Caco-2 (cell line): ENCODE results near the gene METTL25B. TPM values are rescaled to one million over a fixed set of nuclear protein-coding genes. Genes with fewer than 3 reads are reported as not detected.
A peak's percentile ranks its signal among the peaks of the same experiment; 100 is the strongest.

ENCODE experiments used
- BruUV-seq: library from RNA; stranded (reverse); fragments of 400-500 nt; replicated peaks from 2 replicates; lab custom pipeline; 2021; lab: Mats Ljungman, UMichigan
- CTCF ChIA-PET: fragments of 300-600 bp; sonication (Branson Sonifier 250); formaldehyde crosslinking; loops from one replicate; lab custom pipeline; 2022; ENCODE audit warnings: antibody characterized with exemption; lab: Charles Lee
- POLR2A ChIA-PET: fragments of 300-600 bp; sonication (Branson Sonifier 250); formaldehyde crosslinking; loops from one replicate; lab custom pipeline; 2022; ENCODE audit warnings: antibody characterized with exemption; lab: Charles Lee
- DNase-seq, 2 experiments: peaks; one replicate each; pipeline versions ENCODE4 v3.0.0 to v3.0.0-alpha.2; 2020 to 2022
- H3K27me3 ChIP-seq: replicated peaks from 2 replicates; pipeline ENCODE4 v1.6.0; 2011; ENCODE audit warnings: low read length; ENCODE audit not compliant: control insufficient read depth, insufficient read depth
- H3K36me3 ChIP-seq: 2 replicates; pipeline ENCODE4 v1.5.1; 2011; ENCODE audit warnings: low read length; ENCODE audit not compliant: control insufficient read depth, insufficient read depth
- H3K4me1 ChIP-seq: fragments of 250-450 bp; sonication (Bioruptor Pico); 2 replicates; pipeline ENCODE4 v1.5.1; 2020; ENCODE audit warnings: mild to moderate bottlenecking
- H3K4me3 ChIP-seq: 2 replicates; pipeline ENCODE4 v1.5.1; 2011; ENCODE audit warnings: low read depth, mild to moderate bottlenecking, control low read depth, low read length
- H3K9me3 ChIP-seq: fragments of 250-450 bp; sonication (Bioruptor Pico); 2 replicates; pipeline ENCODE4 v1.5.1; 2020; ENCODE audit warnings: mild to moderate bottlenecking, moderate library complexity
- H3K27ac Mint-ChIP-seq: one replicate; pipeline ENCODE4 v1.8.0; 2022; ENCODE audit warnings: mixed read lengths; ENCODE audit not compliant: unreplicated experiment
- H3K27me3 Mint-ChIP-seq: one replicate; pipeline ENCODE4 v1.8.0; 2022; ENCODE audit warnings: mixed read lengths; ENCODE audit not compliant: insufficient read depth, unreplicated experiment
- H3K36me3 Mint-ChIP-seq: one replicate; pipeline ENCODE4 v1.8.0; 2022; ENCODE audit warnings: mild to moderate bottlenecking, mixed read lengths; ENCODE audit not compliant: insufficient read depth, unreplicated experiment
- H3K4me1 Mint-ChIP-seq: one replicate; pipeline ENCODE4 v1.8.0; 2022; ENCODE audit warnings: low read depth, mixed read lengths; ENCODE audit not compliant: unreplicated experiment
- H3K4me3 Mint-ChIP-seq: one replicate; pipeline ENCODE4 v1.8.0; 2022; ENCODE audit warnings: mild to moderate bottlenecking, moderate library complexity, mixed read lengths; ENCODE audit not compliant: unreplicated experiment
- H3K9me3 Mint-ChIP-seq: one replicate; pipeline ENCODE4 v1.8.0; 2022; ENCODE audit warnings: mixed read lengths; ENCODE audit not compliant: unreplicated experiment
- CTCF ChIP-seq, 2 experiments: fragments of 200-600 bp in 1 of 2; IDR thresholded peaks; 1 replicate in 1 of 2; 2 replicates in 1 of 2; pipeline versions ENCODE4 v1.5.1 to v1.8.0; 2011 to 2022; ENCODE audit warnings: antibody characterized with exemption in 1 of 2, control low read depth in 1 of 2, inconsistent platforms in 1 of 2, low read depth in 1 of 2, low read length in 1 of 2, mild to moderate bottlenecking in 1 of 2, moderate library complexity in 1 of 2; ENCODE audit not compliant: insufficient read depth in 1 of 2, severe bottlenecking in 1 of 2, unreplicated experiment in 1 of 2
- intact Hi-C: fragments of 100-400 bp; cut with micrococcal nuclease; formaldehyde crosslinking; loops from one replicate; pipeline ENCODE4 v1.10.0; 2022; ENCODE audit not compliant: unreplicated experiment
- total RNA-seq: library from RNA; stranded (reverse); gene quantifications from 2 replicates; pipeline ENCODE4 v1.2.3, GENCODE V29; 2022

The METTL25B gene
- total RNA-seq, 1 experiment from 2014 or later = 26.6 TPM

- Mint-ChIP-seq H3K27ac (peak overlapping the region; percentile 100), H3K36me3 (peaks cover 80% of the 10 kb centered on the region), H3K27me3 (no peaks in the 10 kb centered on the region), H3K4me3 (peak overlapping the region; percentile 79), H3K4me1 (peaks cover 43% of the 10 kb centered on the region), H3K9me3 (no peaks in the 10 kb centered on the region)
- no peak for DNase-seq
- Histone ChIP-seq H3K4me1 (peaks cover 45% of the 10 kb centered on the region), H3K9me3 (no peaks in the 10 kb centered on the region), H3K36me3 (peaks cover 15% of the 10 kb centered on the region), H3K4me3 (peak overlapping the region; percentile 39), H3K27me3 (no peaks in the 10 kb centered on the region)
- intact Hi-C loops = loop anchor here (1.0 to 2.0 kb wide), 2 partner anchors 17 to 21 kb away; partner anchors contain the start of genes ISG20L2, METTL25B and PRCC
- no peak for TF ChIP-seq CTCF (IDR thresholded peaks at IDR 0.05; ENCODE audit: insufficient read depth in 1 of 2, low read depth in 1 of 2, low read length in 1 of 2, severe bottlenecking in 1 of 2, unreplicated experiment in 1 of 2)
- ChIA-PET CTCF (interaction anchor here (0.7 to 1.9 kb wide), 2 partner anchors 17 to 20 kb away, joined by 3 to 11 read pairs; partner anchors contain the start of genes ISG20L2 and METTL25B), POLR2A (interaction anchor here (1.6 to 2.8 kb wide), 2 partner anchors 18 to 21 kb away, joined by 13 to 32 read pairs; partner anchors contain the start of genes ISG20L2, METTL25B and PRCC)
- BruUV-seq = no TSS peak
Measured at GRCh38 chr1:156745881-156746280, 17.6 kb downstream of the METTL25B start.

- H3K4me1 Mint-ChIP-seq = peaks cover 40% of the 10 kb centered on the region
- Histone ChIP-seq H3K4me1 (peaks cover 44% of the 10 kb centered on the region), H3K27me3 (no peaks in the 10 kb centered on the region), H3K9me3 (no peaks in the 10 kb centered on the region), H3K36me3 (peaks cover 15% of the 10 kb centered on the region), H3K4me3 (peak overlapping the region; percentile 39)
- TF ChIP-seq CTCF (IDR thresholded peaks at IDR 0.05; ENCODE audit: insufficient read depth in 1 of 2, low read depth in 1 of 2, low read length in 1 of 2, severe bottlenecking in 1 of 2, unreplicated experiment in 1 of 2) = no peak
- intact Hi-C loops = loop anchor here (1.0 to 2.0 kb wide), 2 partner anchors 18 to 21 kb away; partner anchors contain the start of genes ISG20L2, METTL25B and PRCC
- no TSS peak for BruUV-seq
- H3K4me3 Mint-ChIP-seq = peak overlapping the region; percentile 79
- ChIA-PET POLR2A (interaction anchor here (1.6 to 2.8 kb wide), 2 partner anchors 18 to 21 kb away, joined by 13 to 32 read pairs; partner anchors contain the start of genes ISG20L2, METTL25B and PRCC), CTCF (interaction anchor here (1.5 to 1.9 kb wide), 2 partner anchors 18 to 57 kb away, joined by 10 to 11 read pairs; partner anchors contain the start of genes ISG20L2 and METTL25B)
- DNase-seq = no peak
- H3K9me3 Mint-ChIP-seq = no peaks in the 10 kb centered on the region
- H3K27ac Mint-ChIP-seq = peak overlapping the region; percentile 100
- H3K27me3 Mint-ChIP-seq = no peaks in the 10 kb centered on the region
- peaks cover 79% of the 10 kb centered on the region for H3K36me3 Mint-ChIP-seq
Measured at GRCh38 chr1:156746406-156746727, 18.1 kb downstream of the METTL25B start.

GRCh38 chr1:156746728-156747631 is 18.7 kb downstream of the METTL25B start:
- ChIA-PET POLR2A (interaction anchor here (0.6 to 2.8 kb wide), 6 partner anchors 13 to 243 kb away, joined by 3 to 32 read pairs (median 4); partner anchors contain the start of genes ISG20L2, METTL25B and PRCC), CTCF (interaction anchor here (1.5 to 1.9 kb wide), 3 partner anchors 19 to 57 kb away, joined by 10 to 11 read pairs (median 10); partner anchors contain the start of genes ISG20L2 and METTL25B)
- H3K9me3 ChIP-seq = no peaks in the 10 kb centered on the region
- peaks cover 15% of the 10 kb centered on the region for H3K36me3 ChIP-seq
- no peaks in the 10 kb centered on the region for H3K9me3 Mint-ChIP-seq
- peak overlapping the region; percentile 47 for H3K4me3 ChIP-seq
- intact Hi-C loops = loop anchor here (1.0 to 2.0 kb wide), 2 partner anchors 18 to 20 kb away; partner anchors contain the start of genes ISG20L2, METTL25B and PRCC
- H3K4me1 ChIP-seq = peaks cover 38% of the 10 kb centered on the region
- H3K4me3 Mint-ChIP-seq = peak overlapping the region; percentile 79
- no TSS peak for BruUV-seq
- peaks cover 73% of the 10 kb centered on the region for H3K36me3 Mint-ChIP-seq
- DNase-seq = peak; percentile 98
- H3K27me3 Mint-ChIP-seq = no peaks in the 10 kb centered on the region
- H3K4me1 Mint-ChIP-seq = peaks cover 33% of the 10 kb centered on the region
- H3K27ac Mint-ChIP-seq = peak overlapping the region; percentile 100
- H3K27me3 ChIP-seq = no peaks in the 10 kb centered on the region
- peak; percentile 14 to 35 for TF ChIP-seq CTCF (IDR thresholded peaks at IDR 0.05; ENCODE audit: insufficient read depth in 1 of 2, low read depth in 1 of 2, low read length in 1 of 2, severe bottlenecking in 1 of 2, unreplicated experiment in 1 of 2)
